ENCODE data around the gene SUSD3.

SUSD3 gene

DNA sequence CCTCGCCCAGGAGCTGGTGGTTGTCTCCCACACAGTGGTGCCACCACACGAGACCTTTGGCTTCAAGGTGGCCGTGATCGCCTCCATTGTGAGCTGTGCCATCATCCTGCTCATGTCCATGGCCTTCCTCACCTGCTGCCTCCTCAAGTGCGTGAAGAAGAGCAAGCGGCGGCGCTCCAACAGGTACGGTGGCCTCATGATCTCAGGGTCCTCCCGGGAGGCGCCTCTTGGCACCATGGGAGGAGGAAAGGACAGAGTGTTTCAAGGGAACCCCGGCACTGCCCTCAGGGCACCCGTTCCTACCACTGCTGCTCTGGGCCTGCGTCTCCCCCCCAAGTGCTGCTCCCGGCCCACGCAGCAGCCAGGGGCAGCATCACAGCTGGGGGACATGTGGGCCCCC lies 19.3 kb downstream of the SUSD3 start:
- DNase-seq: no peak

DNA sequence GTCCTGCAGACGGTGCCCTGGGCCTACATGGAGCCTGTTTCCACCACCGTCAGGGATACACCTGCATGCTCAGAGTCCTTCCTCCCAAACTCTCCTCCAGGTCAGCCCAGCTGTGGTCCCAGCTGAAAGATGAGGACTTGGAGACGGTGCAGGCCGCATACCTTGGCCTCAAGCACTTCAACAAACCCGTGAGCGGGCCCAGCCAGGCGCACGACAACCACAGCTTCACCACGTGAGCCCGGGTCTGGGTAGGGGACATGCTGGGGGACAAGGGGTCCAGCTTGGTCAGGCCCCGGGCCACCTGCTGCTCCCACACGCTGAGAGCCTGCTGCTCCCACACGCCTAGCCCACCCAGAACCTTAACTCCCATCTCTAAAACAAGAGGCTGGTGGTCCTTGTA lies 20.9 kb downstream of the SUSD3 start:
- no peak for DNase-seq

DNA sequence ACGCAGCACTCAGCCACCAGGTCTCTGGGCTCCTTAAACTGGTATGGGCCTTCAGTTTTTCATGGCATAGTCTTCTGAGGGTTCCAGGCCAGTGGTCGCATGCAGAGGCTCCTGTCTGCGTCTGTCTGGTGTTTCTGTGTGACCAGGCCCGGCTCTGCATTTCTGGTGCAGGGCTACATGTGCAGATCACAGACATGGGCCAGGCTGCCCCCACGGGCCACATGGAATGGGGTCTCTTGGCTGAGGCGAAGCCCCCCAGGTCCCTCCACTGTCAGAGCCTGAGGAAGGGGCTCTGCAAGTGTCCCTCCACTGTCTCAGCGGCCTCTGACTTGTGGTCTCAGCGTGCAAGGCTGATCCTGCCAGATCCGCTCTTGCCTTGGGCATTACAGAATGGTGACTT lies 21.9 kb downstream of the SUSD3 start:
- DNase-seq: no peak

DNA sequence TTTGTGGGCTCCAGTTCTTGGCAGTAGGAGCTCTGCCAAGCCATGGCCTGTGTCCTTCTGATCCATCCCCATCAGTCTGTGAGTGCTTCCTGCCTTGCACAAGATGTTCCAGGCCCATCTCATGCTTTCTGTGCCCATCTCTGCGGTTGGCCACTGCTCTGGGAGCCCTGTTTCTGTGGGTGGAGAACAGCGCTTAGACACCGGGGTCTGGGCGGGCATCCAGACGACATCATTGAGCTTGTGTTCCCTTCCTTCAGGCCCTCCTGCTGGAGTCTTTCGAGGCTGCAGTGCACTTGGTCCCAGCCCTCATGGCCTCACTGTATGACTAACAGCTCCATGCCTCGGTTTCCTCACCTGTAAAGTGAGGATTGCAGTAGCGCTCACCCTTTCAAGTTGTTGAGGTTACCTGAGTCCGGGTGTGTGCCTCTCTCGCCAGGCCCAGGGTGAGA lies 22.6 kb downstream of the SUSD3 start:
- no peak for DNase-seq

DNA sequence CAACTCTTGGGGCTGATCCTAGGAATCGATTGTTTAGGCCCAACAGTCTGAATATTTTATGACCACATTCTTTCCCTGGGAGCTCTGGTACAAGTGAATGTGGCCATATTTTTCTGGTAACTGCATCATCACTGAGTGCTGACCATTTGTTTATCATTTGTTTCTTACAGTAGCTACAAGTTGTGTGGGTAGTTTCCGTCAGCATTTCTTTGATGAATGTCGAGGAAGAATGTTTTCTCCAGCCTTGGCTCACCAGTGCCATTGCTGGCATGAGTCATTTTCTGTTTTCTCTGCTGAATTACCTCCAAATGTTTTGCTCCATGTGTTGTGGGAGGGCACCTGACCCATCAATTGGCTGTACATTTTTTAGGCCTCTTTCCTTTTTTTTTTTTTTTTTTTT lies 23.4 kb downstream of the SUSD3 start:
- no peak for DNase-seq

DNA sequence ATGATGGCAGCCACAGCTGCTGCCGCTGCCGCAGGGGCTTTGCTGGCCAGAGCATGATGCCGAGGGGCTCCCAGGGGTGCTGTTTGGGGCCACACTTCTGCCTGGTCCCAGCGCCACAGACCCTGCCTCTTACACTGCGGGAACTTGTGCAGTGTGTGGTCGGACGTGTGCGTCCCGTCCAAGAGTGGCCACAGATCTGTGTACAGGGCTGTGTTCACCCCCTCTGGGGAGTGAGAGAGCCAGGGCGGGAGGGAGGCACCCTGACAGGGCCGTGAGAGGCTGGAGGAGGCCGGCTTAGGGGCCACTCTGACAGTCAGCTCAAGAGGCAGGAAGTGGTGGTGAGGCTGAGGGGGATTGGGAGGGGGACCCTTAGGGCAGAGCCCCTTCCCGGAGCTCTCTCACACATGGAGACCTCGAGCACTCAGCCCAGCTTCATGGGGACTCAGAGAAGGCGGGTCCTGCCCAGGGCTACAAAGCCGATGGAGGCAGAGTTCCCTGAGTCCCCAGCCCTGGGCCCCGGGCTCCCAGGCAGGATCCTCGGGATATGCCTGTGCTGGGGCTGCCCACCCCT lies 24.4 kb downstream of the SUSD3 start:
- no peak for DNase-seq

DNA sequence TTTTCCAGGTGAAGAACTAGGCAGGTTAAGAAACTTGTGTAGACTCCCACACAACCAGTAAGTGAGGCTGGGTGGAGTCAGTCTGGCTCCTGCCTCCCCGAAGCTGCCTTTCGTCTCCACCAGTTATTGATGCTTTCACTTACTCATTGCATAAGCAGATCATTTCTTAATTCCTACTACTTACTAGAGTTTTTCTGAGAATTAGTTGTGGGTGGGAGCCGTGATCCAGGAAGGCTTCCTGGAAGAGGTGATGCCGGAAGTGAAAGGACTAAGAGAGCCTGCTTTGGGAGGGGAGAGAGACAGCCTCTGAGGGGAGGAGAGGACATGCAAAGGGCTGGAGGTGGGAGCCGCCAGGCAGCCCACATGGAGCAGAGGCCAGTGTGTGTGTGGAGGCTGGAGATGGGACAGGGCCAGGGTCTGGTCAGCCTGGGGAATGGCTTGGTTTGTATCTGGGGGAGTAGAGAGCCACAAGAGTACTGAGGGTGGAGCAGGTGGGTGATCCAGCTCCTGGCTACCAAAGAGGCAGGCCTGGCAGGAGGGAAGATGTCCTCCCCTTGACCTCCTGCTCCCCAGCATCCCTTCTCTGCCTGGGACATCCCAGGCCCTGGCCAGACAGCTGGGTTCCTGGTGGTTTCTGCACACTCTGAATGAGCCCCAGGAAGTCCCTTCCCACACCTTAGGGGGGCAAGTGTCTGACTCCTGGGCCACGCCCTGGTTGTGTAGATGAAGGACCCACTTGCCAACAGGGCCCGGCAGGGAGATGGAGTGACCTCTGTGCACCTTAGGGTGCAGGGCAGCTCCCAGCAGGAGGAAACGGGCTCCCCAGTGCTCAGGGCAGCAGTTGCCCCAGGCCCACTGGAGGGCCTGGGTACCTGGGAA lies 25.3 kb downstream of the SUSD3 start:
- DNase-seq: no peak

DNA sequence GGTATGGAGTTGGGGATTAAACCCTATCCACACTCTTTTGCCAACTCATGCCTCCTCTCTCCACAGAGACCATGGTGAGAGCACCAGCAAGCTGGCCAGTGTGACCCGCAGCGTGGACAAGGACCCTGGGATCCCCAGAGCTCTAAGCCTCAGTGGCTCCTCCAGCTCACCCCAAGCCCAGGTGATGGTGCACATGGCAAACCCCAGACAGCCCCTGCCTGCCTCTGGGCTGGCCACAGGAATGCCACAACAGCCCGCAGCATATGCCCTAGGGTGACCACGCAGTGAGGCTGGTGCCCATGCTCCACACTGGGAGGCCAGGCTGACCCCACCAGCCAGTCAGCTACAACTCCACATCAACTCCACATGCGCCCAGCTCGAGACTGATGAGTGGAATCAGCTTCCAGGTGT lies 26.0 kb downstream of the SUSD3 start:
- DNase-seq: no peak

DNA sequence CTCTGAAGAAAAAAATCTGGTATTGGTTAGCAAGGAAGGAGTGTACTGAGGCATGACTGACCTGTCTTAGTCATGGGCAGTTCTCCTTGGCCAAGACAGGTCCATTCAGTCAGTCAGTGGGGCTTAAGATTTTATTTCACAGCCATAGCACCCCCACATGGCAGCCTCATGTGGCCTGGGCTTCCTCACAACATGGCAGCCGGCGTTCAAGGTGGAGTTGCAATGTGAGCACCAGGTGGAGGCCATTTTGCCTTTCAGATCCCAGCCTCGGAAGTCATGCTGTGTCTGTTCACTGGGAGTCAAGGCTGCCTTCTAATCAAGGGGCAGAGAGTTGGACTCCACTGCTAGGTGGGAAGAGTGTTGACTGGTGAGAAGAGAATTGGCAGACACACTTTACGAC lies 27.2 kb downstream of the SUSD3 start:
- DNase-seq: no peak

DNA sequence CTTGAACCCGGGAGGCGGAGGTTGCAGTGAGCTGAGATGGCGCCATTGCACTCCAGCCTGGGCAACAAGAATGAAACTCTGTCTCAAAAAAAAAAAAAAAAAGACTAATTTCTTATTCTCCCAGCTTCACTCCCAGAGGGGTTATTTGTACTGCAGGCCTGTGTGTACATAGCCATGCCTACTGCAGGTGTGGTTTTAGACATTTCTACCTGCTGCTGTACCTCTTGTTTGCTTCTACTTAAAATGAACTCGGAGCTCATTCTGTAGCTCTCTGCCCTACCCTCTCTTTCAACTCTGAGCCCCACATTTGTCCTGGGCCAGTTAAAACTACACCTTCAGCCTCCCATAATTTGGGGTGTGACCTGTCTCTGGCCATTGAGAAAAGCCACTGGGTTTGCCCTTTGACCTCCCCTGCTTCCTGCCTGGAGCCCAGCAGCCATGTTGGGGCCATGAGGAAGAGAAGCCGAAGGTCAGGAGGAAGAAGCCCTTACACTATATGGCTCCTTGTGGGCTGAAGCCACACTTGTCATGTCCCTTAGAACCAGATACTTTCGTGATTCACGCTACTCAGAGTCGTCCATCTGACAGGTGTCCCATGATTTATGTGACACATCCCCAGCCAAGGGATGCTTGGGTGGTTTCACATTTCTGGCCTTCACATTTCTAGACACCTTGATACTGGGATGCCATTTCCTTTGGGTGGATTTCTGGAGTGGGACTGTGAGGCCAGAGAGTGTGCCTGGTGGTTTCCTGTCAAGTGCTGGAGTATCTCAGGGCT lies 28.1 kb downstream of the SUSD3 start:
- no peak for DNase-seq

DNA sequence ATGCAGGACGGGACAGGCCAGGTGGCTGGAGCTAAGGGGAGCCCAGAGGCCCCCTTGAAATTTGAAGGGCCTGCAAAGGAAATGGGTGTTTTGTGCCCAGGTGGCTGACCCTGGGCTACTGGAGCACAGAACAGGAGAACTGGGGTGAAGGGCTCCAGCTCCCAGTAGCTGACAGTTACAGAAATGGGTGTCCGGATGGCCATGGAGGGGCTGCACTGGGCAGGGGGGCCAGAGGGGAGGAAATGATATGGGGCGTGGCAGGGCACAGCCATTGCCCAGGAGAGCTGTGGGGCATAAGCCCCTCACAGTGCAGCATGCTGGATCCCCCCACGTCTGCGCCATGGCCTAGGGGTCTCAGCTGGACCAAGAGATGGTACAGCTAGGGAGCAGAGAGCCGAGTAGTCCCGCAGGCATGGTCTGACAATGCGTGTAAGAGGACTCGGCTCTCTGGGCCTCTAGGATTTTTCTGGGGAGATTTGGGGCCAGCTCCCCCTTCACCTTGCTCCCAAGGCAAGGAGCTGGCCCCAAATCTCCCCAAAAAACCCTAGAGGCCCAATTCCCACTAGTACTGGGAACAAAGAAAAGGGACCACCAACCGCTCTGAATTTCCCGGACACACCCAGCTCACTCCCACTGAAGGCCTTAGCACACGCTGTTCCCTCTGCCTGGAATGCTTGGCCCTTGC lies 29.6 kb downstream of the SUSD3 start:
- DNase-seq: no peak

DNA sequence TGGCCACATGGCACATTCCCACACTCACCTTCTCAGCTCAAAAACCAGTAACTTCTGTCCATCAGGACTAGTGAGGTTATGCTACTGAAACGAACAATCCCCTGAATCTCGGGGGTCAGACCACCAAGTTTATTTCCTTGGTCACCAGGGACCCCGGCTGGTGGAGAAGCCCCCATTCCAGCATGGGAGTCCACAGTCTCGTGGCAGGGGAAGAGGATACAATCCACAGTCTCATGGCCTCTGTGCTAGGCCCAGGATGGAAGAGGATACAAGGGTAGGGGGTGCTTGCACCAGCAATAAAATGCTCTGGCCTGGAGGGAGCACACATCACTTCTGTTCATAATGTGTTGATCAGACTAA lies 30.1 kb downstream of the SUSD3 start:
- DNase-seq: no peak

DNA sequence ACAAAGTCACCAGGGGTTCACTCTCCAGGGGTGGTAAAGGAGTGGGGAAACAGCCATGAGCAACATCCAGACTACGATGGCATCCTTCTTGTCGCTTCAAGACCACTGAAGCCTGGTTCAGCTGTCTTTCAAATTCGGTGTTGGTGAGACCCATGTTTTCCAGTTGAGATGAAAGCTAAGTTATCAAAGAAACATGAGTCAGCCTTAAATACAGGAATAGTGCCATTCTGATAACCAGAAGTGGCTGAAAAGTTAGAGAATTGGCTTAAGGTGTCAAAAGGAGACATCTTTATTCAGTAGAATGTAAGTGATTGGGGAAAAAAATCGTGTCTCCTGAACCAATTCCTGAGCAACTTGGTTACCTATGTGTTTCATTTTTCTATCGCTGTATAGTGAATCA lies 30.5 kb downstream of the SUSD3 start:
- no peak for DNase-seq

DNA sequence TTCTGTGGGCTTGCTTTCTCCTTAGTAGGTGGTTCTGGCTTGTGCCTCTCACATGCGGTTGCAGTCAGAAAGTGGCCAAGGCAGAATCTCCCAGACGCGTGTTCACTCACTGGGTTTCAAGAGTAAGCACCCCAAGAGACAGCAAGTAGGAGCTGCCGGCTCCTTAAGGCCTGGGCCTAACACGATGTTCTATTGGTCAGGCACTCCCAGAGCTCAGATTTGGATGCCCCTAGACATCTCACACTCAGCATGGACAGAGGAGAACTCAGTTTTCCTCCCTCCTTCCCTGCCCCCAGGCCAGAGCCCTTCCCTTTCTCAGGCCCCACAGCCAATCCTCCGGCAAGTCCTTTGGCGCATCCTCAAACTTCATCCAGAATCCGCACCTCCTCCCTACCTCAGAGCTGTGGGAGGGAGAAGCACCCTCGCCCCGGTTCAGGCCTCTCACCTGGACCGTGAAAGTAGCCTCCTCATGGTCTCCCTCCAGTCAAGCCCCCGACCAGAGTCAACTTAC lies 31.0 kb downstream of the SUSD3 start:
- DNase-seq: no peak

DNA sequence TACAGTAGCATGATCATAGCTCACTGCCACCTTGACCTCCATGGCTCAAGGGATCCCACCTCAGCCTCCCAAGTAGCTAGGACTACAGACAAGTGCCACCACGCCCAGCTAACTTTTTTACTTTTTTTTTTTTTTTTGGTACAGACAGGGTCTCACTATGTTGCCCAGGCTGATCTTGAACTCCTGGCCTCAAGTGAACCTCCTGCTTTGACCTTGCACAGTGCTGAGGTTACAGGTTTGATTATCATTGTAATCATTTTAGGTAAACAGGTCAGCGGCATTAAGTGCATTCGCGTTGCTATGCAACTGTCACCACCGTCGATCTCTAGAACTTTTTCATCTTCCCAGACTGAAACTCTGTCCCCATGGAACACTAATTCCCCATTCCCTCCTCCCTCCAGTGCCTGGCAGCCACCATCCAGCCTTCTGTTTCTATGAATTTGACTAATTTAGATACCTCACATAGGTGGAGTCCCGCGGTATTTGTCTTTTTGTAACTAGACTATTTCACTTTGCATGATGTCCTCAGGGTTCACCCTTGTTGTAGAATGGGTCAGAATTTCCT lies 31.7 kb downstream of the SUSD3 start:
- no peak for DNase-seq

DNA sequence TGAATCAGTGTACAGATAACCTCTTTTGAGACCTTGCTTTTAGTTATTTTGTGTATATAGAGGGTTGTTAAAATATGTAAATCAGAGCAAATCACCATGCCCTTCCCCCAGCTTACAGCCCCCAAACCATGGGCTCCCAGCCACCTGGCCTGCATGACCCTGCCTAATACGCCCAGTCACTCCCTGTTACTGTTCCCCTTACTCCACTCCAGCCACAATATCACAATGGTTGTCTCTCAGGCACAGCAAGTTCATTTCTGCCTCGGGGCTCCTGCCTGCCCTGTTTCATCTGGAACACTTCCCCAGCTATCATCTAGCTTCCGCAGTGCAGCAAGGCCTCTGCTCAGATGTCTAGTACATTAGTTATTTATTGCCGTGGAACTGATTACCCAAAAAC lies 32.6 kb downstream of the SUSD3 start:
- no peak for DNase-seq

DNA sequence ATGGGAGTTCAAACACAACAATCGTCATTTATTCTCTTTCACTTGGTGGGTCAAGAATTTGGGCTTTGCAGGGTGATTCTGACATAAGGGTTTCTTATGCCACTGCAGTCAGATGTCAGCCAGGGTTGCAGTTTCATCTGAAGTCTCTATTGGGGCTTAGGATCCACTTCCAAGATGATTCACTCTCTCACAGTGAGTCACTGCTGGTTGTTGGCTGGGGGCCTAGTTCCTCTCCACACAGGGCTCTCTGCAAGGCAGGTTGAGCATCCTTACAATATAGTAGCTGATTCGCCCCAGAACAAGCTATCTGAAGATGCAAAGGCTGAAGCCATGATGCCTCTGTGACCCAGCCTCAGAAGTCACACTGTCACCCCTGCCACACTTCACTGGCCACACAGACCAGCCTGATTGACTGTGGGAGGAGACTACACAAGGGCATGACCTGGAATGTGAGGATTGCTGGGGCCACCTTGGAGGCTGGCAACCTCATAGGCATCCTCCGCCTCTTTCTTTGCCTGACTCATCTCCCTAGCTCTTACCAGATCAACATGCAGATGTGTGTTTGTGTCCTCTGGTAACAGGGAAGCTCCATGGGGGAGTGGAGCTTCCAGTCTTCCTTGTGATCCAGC lies 33.1 kb downstream of the SUSD3 start:
- DNase-seq: no peak

DNA sequence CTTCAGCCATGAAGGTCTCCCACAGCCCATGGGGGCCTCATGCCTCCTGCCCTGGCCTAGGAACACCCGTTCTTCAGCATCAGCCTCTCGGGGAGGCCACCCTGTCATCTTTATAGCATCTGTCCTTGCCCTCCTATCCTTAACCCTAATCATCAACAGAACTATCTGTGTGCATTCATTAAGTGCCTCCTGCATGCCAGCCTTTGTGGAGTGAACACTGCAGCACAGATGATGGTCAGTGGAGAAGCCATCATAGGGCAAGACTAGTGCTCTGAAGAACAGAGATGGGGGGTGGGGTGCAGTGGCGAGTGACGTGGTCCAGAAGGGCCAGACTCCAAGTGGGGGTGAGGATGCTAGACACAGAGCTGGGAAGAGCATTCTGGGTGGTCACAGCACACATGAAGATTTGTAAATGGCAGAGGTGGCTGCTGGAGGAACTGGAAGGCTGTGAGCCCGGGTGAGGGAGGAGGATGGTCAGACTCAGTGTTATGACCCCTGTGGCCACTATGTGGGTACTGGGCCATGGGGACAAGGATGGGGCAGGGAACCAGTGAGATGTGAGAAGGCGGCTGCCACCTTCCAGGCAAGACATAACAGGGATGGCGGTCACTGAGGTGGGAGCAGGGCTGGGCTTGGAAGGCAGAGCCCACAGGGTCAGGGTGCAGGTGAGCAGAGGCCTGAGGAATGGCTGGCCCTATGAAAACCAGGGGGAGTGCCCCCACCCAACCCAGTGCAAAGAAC lies 33.9 kb downstream of the SUSD3 start:
- no peak for DNase-seq

DNA sequence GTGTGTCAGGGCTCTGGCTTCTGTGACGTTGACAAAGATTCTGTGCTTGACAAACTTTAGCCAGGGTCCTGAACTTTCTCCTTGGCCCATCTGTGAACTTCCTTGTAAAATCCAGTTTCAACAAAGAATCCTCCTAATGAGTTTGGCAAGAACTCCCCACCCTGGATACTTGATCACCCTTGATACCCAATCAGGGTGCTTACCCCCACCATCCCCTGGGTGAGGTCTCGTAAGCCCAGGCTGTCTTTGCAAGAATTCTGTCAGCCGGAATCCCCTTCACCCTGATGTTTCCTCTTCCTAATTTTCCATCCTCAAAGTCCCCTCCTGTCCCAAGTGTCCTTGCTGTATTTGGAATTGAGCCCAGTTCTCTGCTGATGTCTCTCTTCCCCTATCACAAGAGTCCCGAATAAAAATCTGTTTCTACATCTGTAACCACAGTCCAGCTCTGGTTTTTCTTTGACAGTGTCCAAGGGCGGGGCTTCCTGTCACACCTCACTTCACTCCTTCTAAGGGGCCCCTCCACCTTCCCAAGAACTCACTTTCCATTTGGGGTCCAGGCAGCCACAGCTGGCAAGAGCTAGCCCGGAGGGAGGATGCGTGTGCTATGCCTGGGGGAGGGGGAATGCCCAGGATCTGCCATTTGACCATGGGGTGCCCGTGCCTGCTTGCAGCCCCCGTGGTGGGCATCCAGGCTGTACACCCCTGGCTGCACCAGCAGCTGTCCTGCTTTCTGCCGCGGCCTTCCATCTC lies 34.8 kb downstream of the SUSD3 start:
- no peak for DNase-seq

DNA sequence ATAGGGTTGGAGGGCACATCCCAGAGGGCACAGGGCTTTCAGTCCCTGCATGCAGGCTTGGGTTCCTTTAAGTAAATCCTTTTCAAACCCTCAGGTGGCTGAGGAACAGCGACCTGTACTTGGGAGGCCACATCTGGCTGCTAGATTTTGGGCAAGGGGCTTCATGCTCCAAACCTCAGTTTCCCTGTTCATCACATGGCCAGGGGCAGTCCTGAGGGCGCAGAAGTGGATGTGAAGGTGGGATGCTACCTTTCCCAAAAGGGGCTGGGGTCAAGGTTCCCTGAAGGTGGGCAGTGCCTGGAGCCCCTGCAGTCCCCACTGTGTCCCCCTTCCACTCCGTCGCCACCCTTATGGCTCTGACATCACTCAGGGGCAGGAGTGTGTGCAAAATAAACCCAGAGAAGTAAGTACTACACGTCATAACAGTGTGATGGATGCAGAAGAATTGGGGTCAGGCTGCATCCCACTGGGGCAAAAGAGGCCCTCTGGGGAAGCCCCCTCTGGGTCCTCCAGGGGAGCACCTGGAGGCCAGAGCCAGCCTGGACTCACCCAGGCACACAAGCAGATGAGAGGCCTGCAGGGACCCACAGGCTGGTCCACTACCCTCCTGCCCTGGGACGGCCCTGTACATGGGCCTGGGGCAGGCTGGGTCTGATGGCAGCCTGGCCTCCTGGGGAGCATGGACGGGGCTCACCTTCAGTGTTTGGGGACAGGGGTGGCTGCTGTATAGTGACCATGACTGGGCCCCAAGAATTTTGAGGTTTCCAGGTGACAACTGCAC lies 35.6 kb downstream of the SUSD3 start:
- DNase-seq: no peak
